ELF-1 (cell line): ENCODE results near the gene COX17.
A peak's percentile ranks its signal among the peaks of the same experiment; 100 is the strongest.
"Not testable (repeated sequence)": the region's sequence is repeated elsewhere in the genome, so short reads cannot be mapped to it uniquely, and the experiment has no call there.

ENCODE experiments used
- DNase-seq: peaks from one replicate; pipeline ENCODE4 v3.0.0-alpha.2; 2016; ENCODE audit warnings: low read depth, low spot score

The COX17 gene

GRCh38 chr3:119676771-119677640 is at the start of gene COX17:
TSS of gene COX17 (minus strand) at chr3:119677406. CDS start at chr3:119677310, 96 bp downstream.
- peak; percentile 96 for DNase-seq

GRCh38 chr3:119726909-119727308 is 49.7 kb upstream of the COX17 start:
- no peak for DNase-seq

GRCh38 chr3:119723022-119723421 is 45.8 kb upstream of the COX17 start:
- DNase-seq = no peak

- no peak for DNase-seq
Observed at GRCh38 chr3:119717520-119717919, 40.3 kb upstream of the COX17 start.

GRCh38 chr3:119716998-119717397 is 39.8 kb upstream of the COX17 start:
- no peak for DNase-seq

- DNase-seq = no peak
Observed at GRCh38 chr3:119715105-119715504, 37.9 kb upstream of the COX17 start.

- no peak for DNase-seq
Observed at GRCh38 chr3:119703820-119704531, 26.8 kb upstream of the COX17 start.

GRCh38 chr3:119702530-119703527 is 25.6 kb upstream of the COX17 start, which contains the start of gene CFAP91:
TSS of gene CFAP91 (plus strand) at chr3:119703022. CDS start at chr3:119703099, 77 bp downstream.
- DNase-seq = peak; percentile 94

GRCh38 chr3:119700920-119701734 is 23.9 kb upstream of the COX17 start:
- DNase-seq = no peak

- DNase-seq = no peak
Observed at GRCh38 chr3:119700269-119700919, 23.2 kb upstream of the COX17 start.

GRCh38 chr3:119697394-119697793 is 20.2 kb upstream of the COX17 start:
- DNase-seq = no peak

- DNase-seq = no peak
Observed at GRCh38 chr3:119695480-119695879, 18.3 kb upstream of the COX17 start.

GRCh38 chr3:119690043-119690656 is 12.9 kb upstream of the COX17 start:
- no peak for DNase-seq

GRCh38 chr3:119683421-119683820 is 6.2 kb upstream of the COX17 start:
- DNase-seq = no peak

GRCh38 chr3:119681279-119681678 is 4.1 kb upstream of the COX17 start:
- no peak for DNase-seq

- DNase-seq = peak; percentile 62
Observed at GRCh38 chr3:119679874-119680273, 2.7 kb upstream of the COX17 start.

- DNase-seq = not testable (repeated sequence)
Observed at GRCh38 chr3:119678209-119678608, 1.0 kb upstream of the COX17 start.

GRCh38 chr3:119677641-119677934 is 382 bp upstream of the COX17 start:
- no peak for DNase-seq

GRCh38 chr3:119676020-119676419 is 1.2 kb downstream of the COX17 start:
- DNase-seq = no peak
